ENCODE measurements around the gene SLC17A5. TPM values are rescaled to one million over a fixed set of nuclear protein-coding genes. Genes with fewer than 3 reads are reported as not detected.
"Not testable (repeated sequence)": the region's sequence is repeated elsewhere in the genome, so short reads cannot be mapped to it uniquely, and the experiment has no call there.

SLC17A5 gene
- total RNA-seq, 2 donors from 2014 or later, result 6.6 to 9.2 TPM

DNA sequence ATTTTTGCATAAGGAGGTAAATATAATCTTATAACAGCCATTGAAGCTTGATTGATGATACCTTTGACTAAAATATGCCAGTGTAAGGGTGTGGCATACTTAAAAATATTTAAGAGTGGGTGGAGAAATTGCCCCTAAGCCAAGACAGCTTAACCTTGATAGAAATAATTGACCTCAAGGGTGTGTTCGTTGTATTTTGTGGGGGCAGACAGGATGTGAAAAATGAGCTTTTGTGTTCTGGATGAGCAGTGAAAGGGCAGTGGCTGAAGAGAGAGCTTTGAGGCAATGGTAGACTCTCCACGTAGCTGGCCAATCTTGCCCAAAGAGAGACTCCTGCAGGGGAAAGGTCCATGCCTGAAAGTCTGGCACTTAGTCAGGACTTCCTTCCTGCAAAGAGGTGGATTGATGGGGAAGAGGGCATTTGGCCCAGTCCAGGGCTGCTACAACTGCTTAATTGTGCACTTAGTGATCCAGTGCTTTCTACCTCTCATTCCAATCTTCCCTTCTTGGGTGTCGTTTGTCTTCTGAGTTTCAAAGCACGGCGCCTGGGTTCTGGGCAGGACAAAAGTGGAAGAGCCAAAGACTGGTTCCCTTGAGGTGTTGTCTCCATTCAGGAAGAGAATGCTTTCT is 26.6 kb upstream of the SLC17A5 start:
- Mint-ChIP-seq H3K4me1 (peaks cover 2% of the 10 kb centered on the region), H3K36me3 (ENCODE audit: low read depth) (peaks cover 5% of the 10 kb centered on the region), H3K4me3 (no peak overlapping the region), H3K27me3 (peaks cover 31% of the 10 kb centered on the region), H3K27ac (no peak overlapping the region)
- no peak for ATAC-seq
- no peak for DNase-seq
- H3K9me3 ChIP-seq (ENCODE audit: control insufficient read depth, low read length, poor library complexity, severe bottlenecking), result no peaks in the 10 kb centered on the region

DNA sequence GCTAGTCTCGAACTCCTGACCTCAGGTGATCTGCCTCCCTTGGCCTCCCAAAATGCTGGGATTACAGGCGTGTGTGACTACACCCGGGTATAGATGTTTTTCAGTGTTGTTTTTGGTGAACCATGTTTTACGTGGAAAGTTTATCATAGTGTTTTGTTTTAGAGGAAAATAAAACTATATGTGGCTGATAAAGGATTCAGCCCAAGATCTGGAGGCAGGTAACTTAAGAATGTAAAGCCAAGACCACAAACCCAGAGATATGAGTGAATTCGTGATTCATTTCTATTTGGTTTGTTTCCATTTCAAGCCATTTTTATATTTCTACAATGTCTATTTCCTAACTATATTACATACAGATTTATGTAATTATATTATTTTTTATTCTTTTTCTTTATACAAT is 26.1 kb upstream of the SLC17A5 start:
- not testable (repeated sequence) for H3K27ac Mint-ChIP-seq; DNase-seq; ATAC-seq; H3K4me1 Mint-ChIP-seq; H3K36me3 Mint-ChIP-seq (ENCODE audit: low read depth); H3K9me3 ChIP-seq (ENCODE audit: control insufficient read depth, low read length, poor library complexity, severe bottlenecking); H3K4me3 Mint-ChIP-seq
- peaks cover 28% of the 10 kb centered on the region for H3K27me3 Mint-ChIP-seq

GRCh38 chr6:73679009-73679408 is 25.2 kb upstream of the SLC17A5 start:
- Mint-ChIP-seq H3K4me1 (peaks cover 3% of the 10 kb centered on the region), H3K27ac (no peak overlapping the region), H3K27me3 (peaks cover 25% of the 10 kb centered on the region), H3K36me3 (ENCODE audit: low read depth) (peaks cover 5% of the 10 kb centered on the region), H3K4me3 (no peak overlapping the region)
- ATAC-seq (no peak), DNase-seq (no peak)
- no peaks in the 10 kb centered on the region for H3K9me3 ChIP-seq (ENCODE audit: control insufficient read depth, low read length, poor library complexity, severe bottlenecking)

DNA sequence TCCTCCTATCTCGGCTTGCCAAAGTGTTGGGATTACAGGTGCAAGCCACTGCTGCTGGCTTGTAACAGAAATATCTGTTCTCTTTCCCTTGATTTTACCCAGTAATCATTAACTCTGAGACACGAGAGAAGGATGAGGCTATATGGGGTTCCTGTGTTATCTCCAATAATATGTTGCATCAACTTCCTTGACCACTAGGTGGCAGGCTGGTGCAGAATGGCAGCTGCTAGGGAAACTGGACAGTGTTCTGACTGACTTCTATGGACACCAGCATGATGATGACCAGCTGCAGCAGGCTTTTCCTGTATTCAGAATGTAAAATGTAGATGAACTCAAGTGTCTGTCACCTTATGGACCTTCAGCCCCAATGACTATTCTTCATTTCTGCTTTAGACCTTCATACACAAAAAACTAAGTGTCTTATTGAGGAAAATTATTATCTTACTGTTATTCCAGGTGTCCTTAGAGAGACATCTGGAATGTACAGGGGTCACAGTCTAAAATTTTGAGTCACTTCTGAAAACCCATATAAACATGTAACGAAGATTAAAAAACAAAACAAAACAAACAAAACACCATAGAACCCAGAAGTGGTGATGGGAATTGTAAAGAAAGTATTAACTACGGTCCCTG is 21.8 kb upstream of the SLC17A5 start:
- no peaks in the 10 kb centered on the region for H3K36me3 Mint-ChIP-seq (ENCODE audit: low read depth)
- ATAC-seq, result peak; percentile 80
- no peak overlapping the region for H3K27ac Mint-ChIP-seq
- H3K4me1 Mint-ChIP-seq, result peaks cover 3% of the 10 kb centered on the region
- peaks cover 35% of the 10 kb centered on the region for H3K27me3 Mint-ChIP-seq
- no peak overlapping the region for H3K4me3 Mint-ChIP-seq
- peak; percentile 40 to 59 (median 43) for DNase-seq
- H3K9me3 ChIP-seq (ENCODE audit: control insufficient read depth, low read length, poor library complexity, severe bottlenecking), result no peaks in the 10 kb centered on the region

DNA sequence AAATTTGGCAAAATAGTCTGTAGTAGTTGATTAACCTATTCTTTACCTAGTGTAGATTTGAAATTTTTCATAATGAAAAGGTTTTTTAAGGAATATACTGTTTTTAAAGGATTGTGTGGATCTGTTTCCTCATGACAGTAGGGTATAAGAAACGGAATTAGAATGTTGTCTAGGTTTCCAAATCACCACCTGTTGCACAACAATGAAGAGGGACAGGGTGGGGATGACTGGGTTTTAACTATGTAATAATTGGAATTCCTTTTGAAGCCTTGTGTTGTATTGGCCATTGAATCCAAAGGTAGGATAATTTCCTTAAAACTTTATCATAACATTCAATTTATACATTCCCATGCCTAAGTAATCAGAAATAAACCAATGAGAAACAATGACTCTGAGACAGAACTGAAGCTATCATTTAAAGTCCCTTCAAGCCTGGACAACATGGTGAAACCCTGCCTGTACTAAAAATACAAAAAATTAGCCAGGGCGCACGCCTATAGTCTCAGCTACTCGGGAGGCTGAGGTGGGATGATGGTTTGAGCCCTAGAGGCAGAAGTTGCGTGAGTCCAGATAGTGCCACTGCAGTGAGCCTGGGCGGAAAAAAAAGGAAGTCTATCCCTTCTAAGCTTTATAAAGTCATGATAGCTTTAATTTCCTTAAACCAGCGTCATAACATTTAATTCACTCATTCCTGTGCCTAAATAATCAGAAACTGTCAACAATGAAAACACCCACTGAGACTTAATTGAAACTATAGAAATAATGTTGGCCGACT is 18.3 kb upstream of the SLC17A5 start:
- DNase-seq (no peak), ATAC-seq (no peak)
- Mint-ChIP-seq H3K4me3 (no peak overlapping the region), H3K36me3 (ENCODE audit: low read depth) (no peaks in the 10 kb centered on the region), H3K27me3 (peaks cover 51% of the 10 kb centered on the region), H3K4me1 (peaks cover 3% of the 10 kb centered on the region), H3K27ac (no peak overlapping the region)
- H3K9me3 ChIP-seq (ENCODE audit: control insufficient read depth, low read length, poor library complexity, severe bottlenecking), result no peaks in the 10 kb centered on the region

DNA sequence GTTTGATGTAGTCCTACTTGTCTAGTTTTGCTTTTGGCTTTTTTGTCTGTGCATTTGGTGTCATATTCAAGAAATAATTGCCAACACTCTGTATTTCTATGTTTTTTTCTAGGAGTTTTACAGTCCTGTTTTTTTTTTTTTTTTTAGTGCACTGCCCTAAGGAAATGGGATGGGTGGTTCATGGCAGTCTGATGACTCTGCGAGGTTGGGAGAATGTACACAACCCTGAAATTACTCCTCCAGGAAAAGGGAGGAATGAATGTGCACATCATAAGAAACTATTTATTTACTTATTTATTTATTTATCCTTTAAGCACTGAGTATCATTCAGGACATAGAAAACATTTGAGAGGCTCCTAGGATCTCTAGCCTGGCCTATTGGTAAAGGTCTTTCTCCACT is 15.2 kb upstream of the SLC17A5 start:
- no peaks in the 10 kb centered on the region for H3K9me3 ChIP-seq (ENCODE audit: control insufficient read depth, low read length, poor library complexity, severe bottlenecking)
- Mint-ChIP-seq H3K4me1 (no peaks in the 10 kb centered on the region), H3K27ac (no peak overlapping the region), H3K36me3 (ENCODE audit: low read depth) (no peaks in the 10 kb centered on the region), H3K4me3 (no peak overlapping the region), H3K27me3 (peaks cover 59% of the 10 kb centered on the region)
- ATAC-seq, result no peak
- DNase-seq, result no peak

- Mint-ChIP-seq H3K4me3 (no peak overlapping the region), H3K27ac (no peak overlapping the region), H3K27me3 (peaks cover 63% of the 10 kb centered on the region), H3K4me1 (no peaks in the 10 kb centered on the region), H3K36me3 (ENCODE audit: low read depth) (no peaks in the 10 kb centered on the region)
- no peak for DNase-seq
- no peak for ATAC-seq
- H3K9me3 ChIP-seq (ENCODE audit: control insufficient read depth, low read length, poor library complexity, severe bottlenecking), result no peaks in the 10 kb centered on the region
Measured at GRCh38 chr6:73667798-73668197, 14.0 kb upstream of the SLC17A5 start.

GRCh38 chr6:73666393-73666792 is 12.6 kb upstream of the SLC17A5 start:
- ATAC-seq (no peak), DNase-seq (no peak)
- Mint-ChIP-seq H3K4me3 (no peak overlapping the region), H3K27me3 (peaks cover 54% of the 10 kb centered on the region), H3K4me1 (no peaks in the 10 kb centered on the region), H3K27ac (no peak overlapping the region), H3K36me3 (ENCODE audit: low read depth) (no peaks in the 10 kb centered on the region)
- no peaks in the 10 kb centered on the region for H3K9me3 ChIP-seq (ENCODE audit: control insufficient read depth, low read length, poor library complexity, severe bottlenecking)

DNA sequence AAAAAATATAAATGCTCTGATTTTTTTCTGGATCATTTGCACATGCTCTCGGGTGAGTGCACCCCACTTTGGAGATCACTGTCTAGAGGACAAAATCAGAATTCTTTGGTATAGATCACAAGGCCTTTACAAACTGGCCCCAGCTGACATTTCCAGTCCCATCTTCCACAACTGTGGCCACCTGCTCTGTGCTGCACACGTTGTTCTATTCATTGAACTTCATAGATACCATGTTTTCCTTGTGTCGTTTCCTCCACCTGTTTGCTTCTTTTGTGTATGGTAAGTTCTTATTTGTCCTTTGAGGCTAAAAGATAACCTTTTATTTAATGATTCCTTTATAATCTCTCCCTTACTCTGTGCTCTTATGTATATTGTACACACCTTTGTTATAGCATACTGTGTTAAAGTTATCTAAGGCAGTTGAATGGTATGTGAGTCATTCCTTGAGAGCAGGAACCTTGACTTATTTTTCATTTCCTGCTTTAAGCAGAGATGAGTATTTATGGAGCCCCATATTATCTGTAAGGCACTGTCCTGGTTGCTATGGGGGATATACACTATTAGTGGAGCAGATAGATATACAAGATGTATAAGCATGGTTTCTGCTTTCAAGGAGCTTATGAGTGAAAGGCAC is 12.0 kb upstream of the SLC17A5 start:
- no peak for ATAC-seq
- peaks cover 48% of the 10 kb centered on the region for H3K27me3 Mint-ChIP-seq

GRCh38 chr6:73664701-73665100 is 10.9 kb upstream of the SLC17A5 start:
- Mint-ChIP-seq H3K4me3 (no peak overlapping the region), H3K36me3 (ENCODE audit: low read depth) (no peaks in the 10 kb centered on the region), H3K27me3 (peaks cover 37% of the 10 kb centered on the region), H3K4me1 (no peaks in the 10 kb centered on the region), H3K27ac (no peak overlapping the region)
- DNase-seq (no peak), ATAC-seq (no peak)
- H3K9me3 ChIP-seq (ENCODE audit: control insufficient read depth, low read length, poor library complexity, severe bottlenecking), result no peaks in the 10 kb centered on the region

More for the DNA sequence above, 12.0 kb upstream of the SLC17A5 start:
- Mint-ChIP-seq H3K27ac (no peak overlapping the region), H3K4me1 (no peaks in the 10 kb centered on the region), H3K4me3 (no peak overlapping the region), H3K36me3 (ENCODE audit: low read depth) (no peaks in the 10 kb centered on the region)
- H3K9me3 ChIP-seq (ENCODE audit: control insufficient read depth, low read length, poor library complexity, severe bottlenecking), result no peaks in the 10 kb centered on the region
- no peak for DNase-seq

DNA sequence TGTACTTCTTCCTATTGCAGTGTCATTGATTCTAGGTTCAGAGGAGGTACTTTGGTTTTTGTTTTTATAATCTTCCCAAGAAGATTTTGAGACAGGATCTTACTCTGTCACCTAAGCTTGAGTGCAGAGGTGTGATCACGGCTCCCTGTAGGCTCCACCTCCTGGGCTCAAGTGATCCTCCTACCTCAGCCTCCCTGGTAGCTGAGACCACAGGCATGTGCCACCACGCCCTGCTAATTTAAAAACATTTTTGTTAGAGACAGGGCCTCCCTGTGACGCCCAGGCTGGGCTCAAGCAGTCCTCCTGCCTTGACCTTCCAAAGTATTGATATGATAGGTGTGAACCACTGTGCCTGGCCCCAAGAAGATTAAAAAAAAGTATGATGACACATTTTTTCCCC is 3.4 kb upstream of the SLC17A5 start:
- no peak for ATAC-seq
- no peak for DNase-seq
- H3K4me3 Mint-ChIP-seq, result no peak overlapping the region
- no peaks in the 10 kb centered on the region for H3K9me3 ChIP-seq (ENCODE audit: control insufficient read depth, low read length, poor library complexity, severe bottlenecking)
- no peaks in the 10 kb centered on the region for H3K27me3 Mint-ChIP-seq
- H3K36me3 Mint-ChIP-seq (ENCODE audit: low read depth), result no peaks in the 10 kb centered on the region
- H3K27ac Mint-ChIP-seq, result no peak overlapping the region
- peaks cover 17% of the 10 kb centered on the region for H3K4me1 Mint-ChIP-seq

DNA sequence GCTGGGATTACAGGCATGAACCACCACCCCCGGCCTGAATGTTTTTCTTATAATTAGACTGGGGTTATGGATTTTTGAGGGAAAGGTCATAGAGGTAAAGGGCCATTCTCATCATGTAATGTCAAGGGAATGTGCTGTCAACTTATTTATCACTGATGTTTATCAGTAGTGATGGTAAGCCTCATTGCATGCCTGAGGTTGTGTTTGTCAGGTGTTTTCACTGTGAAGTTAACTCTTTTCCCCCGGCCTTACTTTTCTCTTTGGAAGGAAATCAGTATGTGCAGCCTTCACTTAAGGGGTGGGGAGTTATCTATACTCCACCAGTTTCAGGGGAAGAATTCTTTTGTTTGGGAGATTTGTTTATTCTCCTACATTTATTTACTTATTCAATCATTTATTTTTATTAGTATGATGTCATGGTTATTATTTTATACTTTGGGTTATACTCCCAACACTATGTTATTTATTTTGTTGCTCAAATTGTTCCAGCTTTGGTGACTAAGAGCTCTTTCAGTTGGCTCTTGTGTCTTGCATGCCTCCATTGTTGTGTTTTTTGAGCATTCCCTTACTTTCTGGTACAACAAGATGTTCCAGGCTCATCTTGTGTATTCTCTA is 2.8 kb upstream of the SLC17A5 start:
- ATAC-seq, result no peak
- Mint-ChIP-seq H3K27ac (no peak overlapping the region), H3K36me3 (ENCODE audit: low read depth) (no peaks in the 10 kb centered on the region), H3K27me3 (no peaks in the 10 kb centered on the region), H3K4me3 (no peak overlapping the region), H3K4me1 (peaks cover 20% of the 10 kb centered on the region)
- DNase-seq, result no peak
- no peaks in the 10 kb centered on the region for H3K9me3 ChIP-seq (ENCODE audit: control insufficient read depth, low read length, poor library complexity, severe bottlenecking)

GRCh38 chr6:73655341-73655917 is 1.6 kb upstream of the SLC17A5 start:
- peaks cover 24% of the 10 kb centered on the region for H3K4me1 Mint-ChIP-seq
- no peaks in the 10 kb centered on the region for H3K27me3 Mint-ChIP-seq
- no peaks in the 10 kb centered on the region for H3K36me3 Mint-ChIP-seq (ENCODE audit: low read depth)
- DNase-seq (no peak), ATAC-seq (no peak)
- peak overlapping the region; percentile 91 for H3K27ac Mint-ChIP-seq
- no peak overlapping the region for H3K4me3 Mint-ChIP-seq
- H3K9me3 ChIP-seq (ENCODE audit: control insufficient read depth, low read length, poor library complexity, severe bottlenecking), result no peaks in the 10 kb centered on the region
